Dendritic cell treated with granulocyte-macrophage colony-stimulating factor and Interleukin-4, amounts not matched to agents 40 ng/mL and 50 ng/mL, for 4 days (primary cell): ENCODE results near the gene TMSB4X.

Experiments
- H3K27ac Mint-ChIP-seq: one replicate; pipeline ENCODE4 v1.8.0; 2022; ENCODE audit warnings: mild to moderate bottlenecking, mixed read lengths
- H3K27me3 Mint-ChIP-seq: one replicate; pipeline ENCODE4 v1.8.0; 2022; ENCODE audit warnings: mild to moderate bottlenecking, mixed read lengths
- H3K36me3 Mint-ChIP-seq: one replicate; pipeline ENCODE4 v1.8.0; 2022; ENCODE audit warnings: low read depth, mixed read lengths
- H3K4me1 Mint-ChIP-seq: one replicate; pipeline ENCODE4 v1.8.0; 2022; ENCODE audit warnings: low read depth, mixed read lengths
- H3K4me3 Mint-ChIP-seq: one replicate; pipeline ENCODE4 v1.8.0; 2022; ENCODE audit warnings: mild to moderate bottlenecking, moderate library complexity, mixed read lengths
- H3K9me3 Mint-ChIP-seq: one replicate; pipeline ENCODE4 v1.8.0; 2022; ENCODE audit warnings: mixed read lengths
- intact Hi-C: fragments of 100-400 bp; cut with micrococcal nuclease; formaldehyde crosslinking; loops from one replicate; pipeline ENCODE4 v1.15.0; 2022

Gene TMSB4X

GRCh38 chrX:12949205-12949926 is 25.5 kb upstream of the TMSB4X start:
- no peak overlapping the region for H3K4me3 Mint-ChIP-seq
- peaks cover 47% of the 10 kb centered on the region for H3K4me1 Mint-ChIP-seq
- no peaks in the 10 kb centered on the region for H3K27me3 Mint-ChIP-seq
- intact Hi-C loops, result loop anchor here (5.0 kb wide), 1 partner anchor 58 kb away; no protein-coding TSS in a partner anchor
- H3K9me3 Mint-ChIP-seq, result no peaks in the 10 kb centered on the region
- no peaks in the 10 kb centered on the region for H3K36me3 Mint-ChIP-seq
- H3K27ac Mint-ChIP-seq, result peak overlapping the region; percentile 92

GRCh38 chrX:12949927-12950656 is 24.8 kb upstream of the TMSB4X start:
- Mint-ChIP-seq H3K36me3 (no peaks in the 10 kb centered on the region), H3K27me3 (no peaks in the 10 kb centered on the region), H3K27ac (peak overlapping the region; percentile 92), H3K9me3 (no peaks in the 10 kb centered on the region), H3K4me1 (peaks cover 49% of the 10 kb centered on the region), H3K4me3 (peak overlapping the region; percentile 60)
- intact Hi-C loops, result loop anchor here (5.0 kb wide), 1 partner anchor 57 kb away; no protein-coding TSS in a partner anchor

GRCh38 chrX:12950851-12951594 is 23.9 kb upstream of the TMSB4X start:
- intact Hi-C loops, result no loop called here
- Mint-ChIP-seq H3K36me3 (no peaks in the 10 kb centered on the region), H3K27me3 (no peaks in the 10 kb centered on the region), H3K27ac (peak overlapping the region; percentile 92), H3K4me3 (peak overlapping the region; percentile 60), H3K9me3 (no peaks in the 10 kb centered on the region), H3K4me1 (peaks cover 52% of the 10 kb centered on the region)

- Mint-ChIP-seq H3K9me3 (no peaks in the 10 kb centered on the region), H3K27me3 (no peaks in the 10 kb centered on the region)
- intact Hi-C loops, result no loop called here
These were observed 23.3 kb upstream of the TMSB4X start for GRCh38 chrX:12951595-12951975.

GRCh38 chrX:12953420-12953819 is 21.5 kb upstream of the TMSB4X start:
- intact Hi-C loops, result no loop called here
- H3K4me3 Mint-ChIP-seq, result no peak overlapping the region
- H3K4me1 Mint-ChIP-seq, result peaks cover 50% of the 10 kb centered on the region
- peak overlapping the region; percentile 89 for H3K27ac Mint-ChIP-seq
- H3K9me3 Mint-ChIP-seq, result no peaks in the 10 kb centered on the region
- H3K27me3 Mint-ChIP-seq, result no peaks in the 10 kb centered on the region
- no peaks in the 10 kb centered on the region for H3K36me3 Mint-ChIP-seq

More at GRCh38 chrX:12951595-12951975, 23.3 kb upstream of the TMSB4X start:
- Mint-ChIP-seq H3K4me3 (peak overlapping the region; percentile 60), H3K4me1 (peaks cover 47% of the 10 kb centered on the region), H3K27ac (peak overlapping the region; percentile 92), H3K36me3 (no peaks in the 10 kb centered on the region)

GRCh38 chrX:12954376-12954775 is 20.5 kb upstream of the TMSB4X start:
- peak overlapping the region; percentile 89 for H3K27ac Mint-ChIP-seq
- intact Hi-C loops, result no loop called here

GRCh38 chrX:12954981-12955380 is 19.9 kb upstream of the TMSB4X start:
- H3K27me3 Mint-ChIP-seq, result no peaks in the 10 kb centered on the region
- intact Hi-C loops, result no loop called here
- H3K27ac Mint-ChIP-seq, result peak overlapping the region; percentile 89
- H3K4me3 Mint-ChIP-seq, result peak overlapping the region; percentile 72
- peaks cover 47% of the 10 kb centered on the region for H3K4me1 Mint-ChIP-seq
- H3K9me3 Mint-ChIP-seq, result no peaks in the 10 kb centered on the region
- H3K36me3 Mint-ChIP-seq, result no peaks in the 10 kb centered on the region

More at GRCh38 chrX:12954376-12954775, 20.5 kb upstream of the TMSB4X start:
- Mint-ChIP-seq H3K27me3 (no peaks in the 10 kb centered on the region), H3K4me1 (peaks cover 48% of the 10 kb centered on the region), H3K4me3 (peak overlapping the region; percentile 72), H3K9me3 (no peaks in the 10 kb centered on the region), H3K36me3 (no peaks in the 10 kb centered on the region)

- intact Hi-C loops, result loop anchor here (2.0 kb wide), 1 partner anchor 19 kb away; the partner anchor contains the start of gene TMSB4X
- no peaks in the 10 kb centered on the region for H3K36me3 Mint-ChIP-seq
- H3K9me3 Mint-ChIP-seq, result no peaks in the 10 kb centered on the region
- no peaks in the 10 kb centered on the region for H3K27me3 Mint-ChIP-seq
- peaks cover 42% of the 10 kb centered on the region for H3K4me1 Mint-ChIP-seq
- peak overlapping the region; percentile 70 for H3K4me3 Mint-ChIP-seq
- peak overlapping the region; percentile 89 for H3K27ac Mint-ChIP-seq
These were observed 18.8 kb upstream of the TMSB4X start for GRCh38 chrX:12955882-12956703.

GRCh38 chrX:12956704-12957534 is 18.0 kb upstream of the TMSB4X start:
- H3K36me3 Mint-ChIP-seq, result no peaks in the 10 kb centered on the region
- H3K27me3 Mint-ChIP-seq, result no peaks in the 10 kb centered on the region
- H3K4me3 Mint-ChIP-seq, result peak overlapping the region; percentile 70
- intact Hi-C loops, result loop anchor here (2.0 kb wide), 1 partner anchor 18 kb away; the partner anchor contains the start of gene TMSB4X
- no peaks in the 10 kb centered on the region for H3K9me3 Mint-ChIP-seq
- H3K27ac Mint-ChIP-seq, result peak overlapping the region; percentile 89
- peaks cover 42% of the 10 kb centered on the region for H3K4me1 Mint-ChIP-seq

- Mint-ChIP-seq H3K4me1 (peaks cover 50% of the 10 kb centered on the region), H3K4me3 (no peak overlapping the region), H3K9me3 (no peaks in the 10 kb centered on the region), H3K27me3 (no peaks in the 10 kb centered on the region), H3K36me3 (no peaks in the 10 kb centered on the region), H3K27ac (peak overlapping the region; percentile 89)
- intact Hi-C loops, result no loop called here
These were observed 16.9 kb upstream of the TMSB4X start for GRCh38 chrX:12958059-12958458.

- no peaks in the 10 kb centered on the region for H3K27me3 Mint-ChIP-seq
- H3K27ac Mint-ChIP-seq, result no peak overlapping the region
- no peak overlapping the region for H3K4me3 Mint-ChIP-seq
- H3K4me1 Mint-ChIP-seq, result peaks cover 50% of the 10 kb centered on the region
- no peaks in the 10 kb centered on the region for H3K36me3 Mint-ChIP-seq
- H3K9me3 Mint-ChIP-seq, result no peaks in the 10 kb centered on the region
- intact Hi-C loops, result no loop called here
These were observed 16.4 kb upstream of the TMSB4X start for GRCh38 chrX:12958461-12958860.

- no peaks in the 10 kb centered on the region for H3K27me3 Mint-ChIP-seq
These were observed 13.7 kb upstream of the TMSB4X start for GRCh38 chrX:12961196-12961718.

More at GRCh38 chrX:12961196-12961718, 13.7 kb upstream of the TMSB4X start:
- Mint-ChIP-seq H3K4me1 (peaks cover 34% of the 10 kb centered on the region), H3K27ac (peak overlapping the region; percentile 89), H3K9me3 (no peaks in the 10 kb centered on the region), H3K4me3 (peak overlapping the region; percentile 50), H3K36me3 (no peaks in the 10 kb centered on the region)
- intact Hi-C loops, result no loop called here
